GM12874 (cell line): ENCODE data around the gene NFIA.

Experiments
- CTCF ChIP-seq: IDR thresholded peaks from 2 replicates; pipeline ENCODE4 v1.5.1; 2011; ENCODE audit warnings: low read depth, mild to moderate bottlenecking, control low read depth, low read length, moderate library complexity; ENCODE audit not compliant: insufficient read depth

Gene NFIA

GRCh38 chr1:61322769-61323168, 240.4 kb downstream of the NFIA start:
- no peak for TF ChIP-seq CTCF

- TF ChIP-seq CTCF: no peak
Observed at GRCh38 chr1:61323681-61324328, 241.4 kb downstream of the NFIA start.

GRCh38 chr1:61326713-61327112, 244.4 kb downstream of the NFIA start:
- TF ChIP-seq CTCF: no peak

GRCh38 chr1:61327436-61327835, 245.1 kb downstream of the NFIA start:
- TF ChIP-seq CTCF: no peak

- no peak for TF ChIP-seq CTCF
Observed at GRCh38 chr1:61329556-61329955, 247.2 kb downstream of the NFIA start.

GRCh38 chr1:61330018-61330417, 247.7 kb downstream of the NFIA start:
- TF ChIP-seq CTCF: no peak

GRCh38 chr1:61330571-61330970, 248.2 kb downstream of the NFIA start:
- TF ChIP-seq CTCF: no peak
